NK-92 (cell line): ENCODE results near the gene SPRY4.
"Not testable (repeated sequence)": the region's sequence is repeated elsewhere in the genome, so short reads cannot be mapped to it uniquely, and the experiment has no call there.

Experiments used
- DNase-seq: peaks from one replicate; lab custom pipeline; 2025; ENCODE audit not compliant: unreplicated experiment; lab: John Stamatoyannopoulos, UW

Gene SPRY4

GRCh38 chr5:142316051-142316450, 8.8 kb downstream of the SPRY4 start:
- DNase-seq: no peak

GRCh38 chr5:142315096-142315900, 9.5 kb downstream of the SPRY4 start:
- no peak for DNase-seq

- no peak for DNase-seq
These were observed 10.2 kb downstream of the SPRY4 start for GRCh38 chr5:142314606-142315005.

GRCh38 chr5:142314109-142314508, 10.7 kb downstream of the SPRY4 start:
- no peak for DNase-seq

GRCh38 chr5:142313682-142314081, 11.1 kb downstream of the SPRY4 start:
- DNase-seq: no peak

GRCh38 chr5:142313275-142313674, 11.5 kb downstream of the SPRY4 start:
- DNase-seq: no peak

- no peak for DNase-seq
These were observed 12.4 kb downstream of the SPRY4 start for GRCh38 chr5:142312399-142312798.

GRCh38 chr5:142311725-142312124, 13.1 kb downstream of the SPRY4 start:
- no peak for DNase-seq

- no peak for DNase-seq
These were observed 14.0 kb downstream of the SPRY4 start for GRCh38 chr5:142310803-142311202.

GRCh38 chr5:142309747-142310318, 15.0 kb downstream of the SPRY4 start:
- DNase-seq: no peak

- DNase-seq: no peak
These were observed 16.5 kb downstream of the SPRY4 start for GRCh38 chr5:142308358-142308757.

- DNase-seq: no peak
These were observed 17.5 kb downstream of the SPRY4 start for GRCh38 chr5:142307146-142307890.

GRCh38 chr5:142306077-142306502, 18.7 kb downstream of the SPRY4 start:
- no peak for DNase-seq

GRCh38 chr5:142305211-142305610, 19.6 kb downstream of the SPRY4 start:
- DNase-seq: no peak

- no peak for DNase-seq
These were observed 20.7 kb downstream of the SPRY4 start for GRCh38 chr5:142304013-142304701.

GRCh38 chr5:142303565-142303964, 21.3 kb downstream of the SPRY4 start:
- DNase-seq: no peak

- DNase-seq: no peak
These were observed 23.3 kb downstream of the SPRY4 start for GRCh38 chr5:142301540-142301939.

GRCh38 chr5:142300677-142301076, 24.1 kb downstream of the SPRY4 start:
- no peak for DNase-seq

- DNase-seq: no peak
These were observed 26.0 kb downstream of the SPRY4 start for GRCh38 chr5:142298789-142299188.

- DNase-seq: not testable (repeated sequence)
These were observed 27.0 kb downstream of the SPRY4 start for GRCh38 chr5:142297786-142298185.

GRCh38 chr5:142296914-142297417, 27.9 kb downstream of the SPRY4 start:
- DNase-seq: no peak
